Measurements from ENCODE around the gene ZNF750. TPM values are rescaled to one million over a fixed set of nuclear protein-coding genes. Genes with fewer than 3 reads are reported as not detected.

Gene ZNF750
- total and polyA plus RNA-seq, 2 donors (not counting 3 experiments of a cell fraction or from before 2014, with no cell fraction given) = 0.15 to 0.80 TPM

GRCh38 chr17:82861393-82861775 is 21.6 kb upstream of the ZNF750 start:
- FAIRE-seq = no peak
- no peak for TF ChIP-seq GATA2 (IDR thresholded peaks at IDR 0.05; ENCODE audit: insufficient read depth, insufficient read length, low read depth, low read length)
- TF ChIP-seq MYC (IDR thresholded peaks at IDR 0.05; ENCODE audit: low read depth, low read length) = no peak
- no peak for TF ChIP-seq EZH2 (IDR thresholded peaks at IDR 0.05; ENCODE audit: borderline replicate concordance, low read depth, low read length, severe bottlenecking)
- TF ChIP-seq FOS (IDR thresholded peaks at IDR 0.05; ENCODE audit: borderline replicate concordance, insufficient read depth, low read length) = no peak
- TF ChIP-seq POLR2AphosphoS5 (IDR thresholded peaks at IDR 0.05; ENCODE audit: insufficient read depth, low read depth, low read length) = no peak
- TF ChIP-seq CTCF (IDR thresholded peaks at IDR 0.05; ENCODE audit: extremely low read depth in 1 of 2, insufficient read depth in 1 of 2, low read depth in 1 of 2, low read length in 2 of 2) = no peak
- no peak for TF ChIP-seq JUN (IDR thresholded peaks at IDR 0.05; ENCODE audit: borderline replicate concordance, insufficient read depth, insufficient read length, low read depth)
- TF ChIP-seq MAX (IDR thresholded peaks at IDR 0.05; ENCODE audit: insufficient read depth, insufficient read length) = no peak
- no peak for TF ChIP-seq POLR2A (IDR thresholded peaks at IDR 0.05; ENCODE audit: low read depth, low read length)
- no peak for DNase-seq (ENCODE audit: low read depth, low spot score)
- Histone ChIP-seq H3K4me3 (replicated peaks in 1 of 3; ENCODE audit: insufficient read depth in 1 of 3, low read depth in 1 of 3, low read length in 3 of 3) (no peak overlapping the region), H3K79me2 (ENCODE audit: control insufficient read depth, insufficient read depth, low read length) (peaks cover 52% of the 10 kb centered on the region), H3K36me3 (ENCODE audit: control insufficient read depth in 2 of 2, extremely low read depth in 1 of 2, insufficient read depth in 2 of 2, low read length in 2 of 2) (no peaks in the 10 kb centered on the region), H3K9me3 (replicated peaks; ENCODE audit: control insufficient read depth, insufficient read depth, low read length) (no peaks in the 10 kb centered on the region), H3K4me1 (ENCODE audit: control insufficient read depth, extremely low read depth, insufficient read depth, low read length) (peaks cover 32% of the 10 kb centered on the region), H3K9me1 (replicated peaks; ENCODE audit: control insufficient read depth, extremely low read depth, insufficient read depth, low read length) (no peaks in the 10 kb centered on the region), H3K27me3 (ENCODE audit: control insufficient read depth in 2 of 2, insufficient read depth in 2 of 2, low read length in 2 of 2) (no peaks in the 10 kb centered on the region), H2AFZ (ENCODE audit: low read depth, low read length) (no peak overlapping the region), H3K4me2 (ENCODE audit: insufficient read depth, low read length) (no peak overlapping the region), H3K27ac (ENCODE audit: insufficient read depth, low read depth, low read length) (no peak overlapping the region), H4K20me1 (replicated peaks; ENCODE audit: control insufficient read depth, extremely low read depth, insufficient read depth, low read length) (no peaks in the 10 kb centered on the region), H3K9ac (replicated peaks; ENCODE audit: extremely low read depth, insufficient read depth, low read length) (no peak overlapping the region)
- CTCF ChIA-PET = interaction anchor here (0.6 to 2.0 kb wide), 4 partner anchors 9 to 79 kb away, joined by 3 to 8 read pairs (median 5); no protein-coding TSS in a partner anchor
- dilution Hi-C loops (cut with MboI; ENCODE audit: extremely low pct_ligation_motif_present, low sequenced_read_pairs) (no loop called here), intact Hi-C loops (cut with micrococcal nuclease) (no loop called here)
- no TSS peak for BruUV-seq (replicated peaks)
- POLR2A ChIA-PET = no interaction called here
